Endothelial cell (in vitro differentiated cells): ENCODE data around the gene MDM1. TPM values are rescaled to one million over a fixed set of nuclear protein-coding genes. Genes with fewer than 3 reads are reported as not detected.

ENCODE experiments used
- DNase-seq: peaks from one replicate; pipeline ENCODE4 v3.0.0; 2021; ENCODE audit warnings: low spot score
- H3K27ac Mint-ChIP-seq: one replicate; pipeline ENCODE4 v1.8.0; 2021; ENCODE audit warnings: mixed read lengths, inconsistent platforms; ENCODE audit not compliant: unreplicated experiment
- H3K27me3 Mint-ChIP-seq: one replicate; pipeline ENCODE4 v1.8.0; 2021; ENCODE audit warnings: mild to moderate bottlenecking, moderate library complexity, mixed read lengths, inconsistent platforms; ENCODE audit not compliant: unreplicated experiment
- H3K36me3 Mint-ChIP-seq: one replicate; pipeline ENCODE4 v1.8.0; 2021; ENCODE audit warnings: mild to moderate bottlenecking, low read depth, mixed read lengths, inconsistent platforms; ENCODE audit not compliant: unreplicated experiment
- H3K4me1 Mint-ChIP-seq: one replicate; pipeline ENCODE4 v1.8.0; 2021; ENCODE audit warnings: mild to moderate bottlenecking, mixed read lengths, inconsistent platforms; ENCODE audit not compliant: unreplicated experiment
- H3K4me3 Mint-ChIP-seq: one replicate; pipeline ENCODE4 v1.8.0; 2021; ENCODE audit warnings: mild to moderate bottlenecking, mixed read lengths, inconsistent platforms; ENCODE audit not compliant: unreplicated experiment
- H3K9me3 Mint-ChIP-seq: one replicate; pipeline ENCODE4 v1.8.0; 2021; ENCODE audit warnings: mixed read lengths, inconsistent platforms; ENCODE audit not compliant: unreplicated experiment
- CTCF ChIP-seq: fragments of 200-600 bp; sonication (generic); IDR thresholded peaks from one replicate; pipeline ENCODE4 v1.5.0; 2021; ENCODE audit warnings: antibody characterized with exemption; ENCODE audit not compliant: unreplicated experiment
- total RNA-seq: library from RNA; stranded (reverse); fragmentation: NEBNext Ultra II Directional; extraction: Animal tissue kit (Norgen Biotek cat#: 25700); gene quantifications from one replicate; pipeline ENCODE4 v1.2.1, GENCODE V29; 2021; ENCODE audit not compliant: unreplicated experiment

Gene MDM1
- total RNA-seq, 1 donor from 2014 or later = 18.1 TPM

- H3K9me3 Mint-ChIP-seq = no peaks in the 10 kb centered on the region
- no peaks in the 10 kb centered on the region for H3K4me1 Mint-ChIP-seq
- H3K27ac Mint-ChIP-seq = no peak overlapping the region
- H3K27me3 Mint-ChIP-seq = no peaks in the 10 kb centered on the region
- H3K4me3 Mint-ChIP-seq = no peak overlapping the region
- TF ChIP-seq CTCF = no peak
- no peaks in the 10 kb centered on the region for H3K36me3 Mint-ChIP-seq
- DNase-seq = no peak
Measured at GRCh38 chr12:68281322-68282077, 50.7 kb downstream of the MDM1 start.

- H3K4me3 Mint-ChIP-seq = no peak overlapping the region
- TF ChIP-seq CTCF = no peak
- H3K27me3 Mint-ChIP-seq = no peaks in the 10 kb centered on the region
- no peaks in the 10 kb centered on the region for H3K9me3 Mint-ChIP-seq
- DNase-seq = no peak
- no peak overlapping the region for H3K27ac Mint-ChIP-seq
- H3K4me1 Mint-ChIP-seq = no peaks in the 10 kb centered on the region
- no peaks in the 10 kb centered on the region for H3K36me3 Mint-ChIP-seq
Measured at GRCh38 chr12:68280240-68280639, 51.9 kb downstream of the MDM1 start.

GRCh38 chr12:68279227-68280054 is 52.7 kb downstream of the MDM1 start:
- no peaks in the 10 kb centered on the region for H3K4me1 Mint-ChIP-seq
- no peak for DNase-seq
- no peak for TF ChIP-seq CTCF
- H3K36me3 Mint-ChIP-seq = no peaks in the 10 kb centered on the region
- no peaks in the 10 kb centered on the region for H3K9me3 Mint-ChIP-seq
- no peak overlapping the region for H3K27ac Mint-ChIP-seq
- H3K4me3 Mint-ChIP-seq = no peak overlapping the region
- no peaks in the 10 kb centered on the region for H3K27me3 Mint-ChIP-seq

GRCh38 chr12:68276402-68276930 is 55.7 kb downstream of the MDM1 start:
- H3K27ac Mint-ChIP-seq = no peak overlapping the region
- TF ChIP-seq CTCF = no peak
- no peaks in the 10 kb centered on the region for H3K36me3 Mint-ChIP-seq
- H3K4me3 Mint-ChIP-seq = no peak overlapping the region
- no peak for DNase-seq
- H3K9me3 Mint-ChIP-seq = no peaks in the 10 kb centered on the region
- H3K27me3 Mint-ChIP-seq = no peaks in the 10 kb centered on the region
- peaks cover 2% of the 10 kb centered on the region for H3K4me1 Mint-ChIP-seq

- peaks cover 1% of the 10 kb centered on the region for H3K27me3 Mint-ChIP-seq
Measured at GRCh38 chr12:68272732-68273131, 59.4 kb downstream of the MDM1 start.

More at GRCh38 chr12:68272732-68273131, 59.4 kb downstream of the MDM1 start:
- Mint-ChIP-seq H3K4me3 (no peak overlapping the region), H3K9me3 (no peaks in the 10 kb centered on the region), H3K4me1 (peaks cover 2% of the 10 kb centered on the region), H3K36me3 (no peaks in the 10 kb centered on the region), H3K27ac (no peak overlapping the region)
- TF ChIP-seq CTCF = no peak
- DNase-seq = no peak
